ENCODE data around the gene MMP19. TPM values are rescaled to one million over a fixed set of nuclear protein-coding genes. Genes with fewer than 3 reads are reported as not detected.
"Not testable (repeated sequence)": the region's sequence is repeated elsewhere in the genome, so short reads cannot be mapped to it uniquely, and the experiment has no call there.

Gene MMP19
- polyA plus RNA-seq (2012; ENCODE audit: low read depth, missing spikeins) = 0.05 TPM

- TF ChIP-seq PAX5 (IDR thresholded peaks at IDR 0.05; ENCODE audit: insufficient read depth, low read length, severe bottlenecking) (no peak), POLR2AphosphoS5 (IDR thresholded peaks at IDR 0.05; ENCODE audit: low read depth, low read length) (no peak), TAF1 (IDR thresholded peaks at IDR 0.05; ENCODE audit: low read depth, low read length) (no peak), POLR2A (IDR thresholded peaks at IDR 0.05; ENCODE audit: low read depth, low read length) (no peak), SPI1 (IDR thresholded peaks at IDR 0.05; ENCODE audit: low read depth, low read length) (no peak), POU2F2 (IDR thresholded peaks at IDR 0.05; ENCODE audit: low read depth, low read length) (no peak)
- FAIRE-seq (no peak), DNase-seq (ENCODE audit: insufficient read length, low spot score) (no peak)
Measured at GRCh38 chr12:55842681-55843429, at the start of gene MMP19. Gene MMP19, minus strand, starts transcription at chr12:55842936. Its CDS starts 106 bp downstream, at chr12:55842830.

GRCh38 chr12:55891310-55891709 lies 48.6 kb upstream of the MMP19 start:
- DNase-seq (ENCODE audit: insufficient read length, low spot score) (no peak), FAIRE-seq (no peak)
- TF ChIP-seq POLR2A (IDR thresholded peaks at IDR 0.05; ENCODE audit: low read depth, low read length) (no peak), POU2F2 (IDR thresholded peaks at IDR 0.05; ENCODE audit: low read depth, low read length) (no peak), POLR2AphosphoS5 (IDR thresholded peaks at IDR 0.05; ENCODE audit: low read depth, low read length) (no peak), PAX5 (IDR thresholded peaks at IDR 0.05; ENCODE audit: insufficient read depth, low read length, severe bottlenecking) (no peak), TAF1 (IDR thresholded peaks at IDR 0.05; ENCODE audit: low read depth, low read length) (no peak), SPI1 (IDR thresholded peaks at IDR 0.05; ENCODE audit: low read depth, low read length) (no peak)

DNA sequence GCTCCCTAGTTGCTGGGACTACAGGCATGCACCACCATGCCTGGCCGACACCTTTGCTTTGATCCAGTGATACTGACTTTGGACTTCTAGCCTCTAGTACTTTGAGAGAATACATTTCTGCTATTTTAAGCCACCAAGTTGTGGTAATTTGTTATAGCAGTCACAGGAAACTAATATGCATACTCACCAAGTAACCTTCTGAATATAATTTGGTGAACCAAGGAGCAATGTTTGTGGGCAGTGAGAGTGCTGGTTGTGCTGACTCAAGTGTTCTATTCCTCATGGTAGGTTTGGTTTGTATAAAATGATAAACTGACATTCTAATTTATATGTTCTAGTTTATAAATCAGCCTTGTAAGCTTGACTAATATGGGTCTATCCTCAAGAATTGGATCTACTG lies 42.4 kb upstream of the MMP19 start:
- no peak for TF ChIP-seq POLR2A (IDR thresholded peaks at IDR 0.05; ENCODE audit: low read depth, low read length)
- no peak for TF ChIP-seq SPI1 (IDR thresholded peaks at IDR 0.05; ENCODE audit: low read depth, low read length)
- no peak for TF ChIP-seq POLR2AphosphoS5 (IDR thresholded peaks at IDR 0.05; ENCODE audit: low read depth, low read length)
- TF ChIP-seq PAX5 (IDR thresholded peaks at IDR 0.05; ENCODE audit: insufficient read depth, low read length, severe bottlenecking) = no peak
- no peak for TF ChIP-seq TAF1 (IDR thresholded peaks at IDR 0.05; ENCODE audit: low read depth, low read length)
- TF ChIP-seq POU2F2 (IDR thresholded peaks at IDR 0.05; ENCODE audit: low read depth, low read length) = no peak
- no peak for FAIRE-seq
- DNase-seq (ENCODE audit: insufficient read length, low spot score) = no peak

GRCh38 chr12:55877824-55878223 lies 35.1 kb upstream of the MMP19 start:
- FAIRE-seq (no peak), DNase-seq (ENCODE audit: insufficient read length, low spot score) (no peak)
- TF ChIP-seq TAF1 (IDR thresholded peaks at IDR 0.05; ENCODE audit: low read depth, low read length) = no peak
- no peak for TF ChIP-seq PAX5 (IDR thresholded peaks at IDR 0.05; ENCODE audit: insufficient read depth, low read length, severe bottlenecking)
- TF ChIP-seq POLR2AphosphoS5 (IDR thresholded peaks at IDR 0.05; ENCODE audit: low read depth, low read length) = no peak
- no peak for TF ChIP-seq POU2F2 (IDR thresholded peaks at IDR 0.05; ENCODE audit: low read depth, low read length)
- TF ChIP-seq SPI1 (IDR thresholded peaks at IDR 0.05; ENCODE audit: low read depth, low read length) = no peak
- TF ChIP-seq POLR2A (IDR thresholded peaks at IDR 0.05; ENCODE audit: low read depth, low read length) = no peak

GRCh38 chr12:55875704-55876467 lies 33.1 kb upstream of the MMP19 start:
- FAIRE-seq (no peak), DNase-seq (ENCODE audit: insufficient read length, low spot score) (no peak)
- TF ChIP-seq POLR2A (IDR thresholded peaks at IDR 0.05; ENCODE audit: low read depth, low read length) (no peak), POU2F2 (IDR thresholded peaks at IDR 0.05; ENCODE audit: low read depth, low read length) (no peak), SPI1 (IDR thresholded peaks at IDR 0.05; ENCODE audit: low read depth, low read length) (no peak), POLR2AphosphoS5 (IDR thresholded peaks at IDR 0.05; ENCODE audit: low read depth, low read length) (no peak), PAX5 (IDR thresholded peaks at IDR 0.05; ENCODE audit: insufficient read depth, low read length, severe bottlenecking) (no peak), TAF1 (IDR thresholded peaks at IDR 0.05; ENCODE audit: low read depth, low read length) (no peak)

DNA sequence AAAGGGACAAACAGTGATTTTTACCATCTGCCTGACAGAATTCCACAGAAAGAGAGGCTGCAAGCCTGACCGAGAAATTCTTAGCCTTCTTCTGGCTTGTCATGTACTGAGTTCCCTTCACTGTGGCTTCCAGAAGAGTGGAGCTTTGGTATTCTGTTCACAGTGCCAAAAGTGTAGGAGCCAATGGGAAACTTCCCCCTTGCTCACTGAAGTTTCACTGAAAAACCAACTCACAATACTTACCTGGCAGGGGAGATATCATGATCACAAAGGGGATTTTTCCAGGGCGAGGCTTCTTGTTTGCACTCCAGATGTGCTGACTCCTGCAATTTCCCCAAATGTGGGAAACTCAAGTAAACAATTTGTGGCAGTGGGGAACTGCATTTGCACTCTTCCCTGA lies 31.7 kb upstream of the MMP19 start:
- FAIRE-seq = no peak
- DNase-seq (ENCODE audit: insufficient read length, low spot score) = no peak
- TF ChIP-seq SPI1 (IDR thresholded peaks at IDR 0.05; ENCODE audit: low read depth, low read length) (no peak), POLR2AphosphoS5 (IDR thresholded peaks at IDR 0.05; ENCODE audit: low read depth, low read length) (no peak), POU2F2 (IDR thresholded peaks at IDR 0.05; ENCODE audit: low read depth, low read length) (no peak), PAX5 (IDR thresholded peaks at IDR 0.05; ENCODE audit: insufficient read depth, low read length, severe bottlenecking) (no peak), POLR2A (IDR thresholded peaks at IDR 0.05; ENCODE audit: low read depth, low read length) (no peak), TAF1 (IDR thresholded peaks at IDR 0.05; ENCODE audit: low read depth, low read length) (no peak)

GRCh38 chr12:55866454-55867004 lies 23.8 kb upstream of the MMP19 start:
- not testable (repeated sequence) for FAIRE-seq

GRCh38 chr12:55865327-55865726 lies 22.6 kb upstream of the MMP19 start:
- DNase-seq (ENCODE audit: insufficient read length, low spot score) (no peak), FAIRE-seq (no peak)
- no peak for TF ChIP-seq SPI1 (IDR thresholded peaks at IDR 0.05; ENCODE audit: low read depth, low read length)
- no peak for TF ChIP-seq POU2F2 (IDR thresholded peaks at IDR 0.05; ENCODE audit: low read depth, low read length)
- TF ChIP-seq POLR2A (IDR thresholded peaks at IDR 0.05; ENCODE audit: low read depth, low read length) = no peak
- no peak for TF ChIP-seq PAX5 (IDR thresholded peaks at IDR 0.05; ENCODE audit: insufficient read depth, low read length, severe bottlenecking)

More at GRCh38 chr12:55866454-55867004, 23.8 kb upstream of the MMP19 start:
- not testable (repeated sequence) for DNase-seq (ENCODE audit: insufficient read length, low spot score)

GRCh38 chr12:55862931-55863330 lies 20.2 kb upstream of the MMP19 start:
- not testable (repeated sequence) for DNase-seq (ENCODE audit: insufficient read length, low spot score)

More at GRCh38 chr12:55862931-55863330, 20.2 kb upstream of the MMP19 start:
- not testable (repeated sequence) for FAIRE-seq

Measured in GM12891 (cell line).